OCI-M1 (cell line): ENCODE data around the gene BAZ2A.
"Not testable (repeated sequence)": the region's sequence is repeated elsewhere in the genome, so short reads cannot be mapped to it uniquely, and the experiment has no call there.

Experiments used
- DNase-seq: peaks from one replicate; lab custom pipeline; 2025; lab: John Stamatoyannopoulos, UW

The BAZ2A gene

DNA sequence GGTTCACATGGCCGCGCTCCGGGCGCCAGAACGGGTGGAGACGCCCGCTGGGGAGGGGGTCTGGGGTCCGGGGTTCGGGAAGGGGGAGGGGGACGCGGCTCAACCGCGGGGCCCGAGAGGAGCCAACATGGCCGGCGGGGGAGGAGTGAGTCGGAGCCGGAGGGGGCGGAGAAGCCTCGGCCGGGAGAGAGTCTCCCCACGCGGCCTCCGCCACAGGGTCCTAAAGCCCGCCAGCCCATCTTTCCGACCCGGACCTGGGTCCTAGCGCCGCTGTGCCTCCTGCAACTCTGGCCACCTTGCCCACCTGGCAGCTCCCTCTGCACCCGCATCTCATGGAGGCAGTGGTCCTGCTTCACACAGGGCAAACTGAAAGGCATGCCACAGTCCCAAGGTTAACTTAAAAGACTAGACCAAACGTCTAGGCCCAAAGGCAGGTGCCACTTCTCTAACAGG, at the start of gene BAZ2A:
TSS of gene BAZ2A (minus strand) at position 147 of the 453 bp plus-strand sequence. CDS start 12,796 bp downstream, outside the sequence.
- peak; percentile 91 for DNase-seq

DNA sequence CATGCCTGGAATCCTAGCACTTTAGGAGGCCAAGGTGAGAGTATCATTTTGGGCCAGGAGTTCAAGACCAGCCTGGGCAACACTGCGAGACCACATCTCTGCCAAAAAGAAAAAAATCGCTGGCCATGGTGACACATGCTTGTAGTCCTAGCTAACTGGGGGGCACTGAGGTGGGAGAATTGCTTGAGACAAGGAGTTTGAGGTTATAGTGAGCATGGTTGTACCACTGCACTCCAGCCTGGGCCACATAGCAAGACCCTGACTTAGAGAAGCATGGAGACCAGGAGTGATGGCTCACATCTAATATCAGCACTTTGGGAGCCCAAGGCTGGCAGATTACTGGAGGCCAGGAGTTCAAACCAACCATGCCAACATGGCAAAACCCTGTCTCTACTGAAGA, 48.7 kb upstream of the BAZ2A start:
- DNase-seq: no peak

DNA sequence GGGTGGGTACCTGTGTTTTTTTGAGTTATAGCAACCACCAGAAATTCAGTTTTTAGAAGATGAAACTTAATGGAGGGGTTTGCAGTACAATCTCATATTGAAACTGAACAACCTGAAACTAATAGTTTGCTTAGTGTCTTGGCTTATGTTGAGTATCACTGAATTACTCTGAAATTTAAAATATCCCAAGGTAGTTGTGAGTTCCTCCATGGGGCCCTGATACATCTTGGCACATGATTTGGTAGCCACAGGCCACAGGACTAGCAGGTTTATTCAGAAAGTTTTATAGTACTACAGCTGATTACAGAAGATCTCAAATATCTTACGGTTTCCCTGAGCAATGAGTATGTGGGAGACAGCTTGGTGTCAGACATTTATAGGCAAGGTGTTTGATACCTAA, 47.6 kb upstream of the BAZ2A start:
- DNase-seq: no peak

DNA sequence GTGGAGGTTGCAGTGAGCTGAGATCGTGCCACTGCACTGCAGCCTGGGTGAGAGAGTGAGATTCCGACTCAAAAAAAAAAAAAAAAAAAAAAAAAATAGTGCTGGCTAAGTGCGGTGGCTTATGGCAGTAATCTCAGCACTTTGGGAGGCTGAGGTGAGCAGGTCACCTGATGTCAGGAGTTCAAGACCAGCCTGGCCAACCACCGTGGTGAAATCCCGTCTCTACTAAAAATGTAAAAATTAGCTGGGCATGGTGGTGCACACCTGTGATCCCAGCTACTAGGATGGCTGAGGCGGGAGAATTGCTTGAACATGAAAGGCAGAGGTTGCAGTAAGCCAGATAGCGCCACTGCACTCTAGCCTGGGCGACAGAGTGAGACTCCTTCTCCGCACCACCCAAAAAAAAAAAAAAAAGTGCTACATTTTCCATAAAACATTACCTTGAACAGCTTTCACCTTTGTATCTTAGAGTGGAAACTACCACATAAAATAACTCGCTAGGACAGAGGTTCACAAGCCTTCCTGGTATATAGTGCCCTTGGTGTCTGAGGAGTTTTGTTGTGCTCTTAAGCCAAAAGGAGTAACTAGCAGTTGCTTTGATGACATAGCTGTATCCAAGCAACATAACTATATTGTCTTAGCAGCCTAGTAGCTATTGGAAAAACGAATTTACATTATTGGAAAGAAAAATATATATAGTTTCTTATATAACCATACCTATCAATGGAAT, 46.9 kb upstream of the BAZ2A start:
- no peak for DNase-seq

DNA sequence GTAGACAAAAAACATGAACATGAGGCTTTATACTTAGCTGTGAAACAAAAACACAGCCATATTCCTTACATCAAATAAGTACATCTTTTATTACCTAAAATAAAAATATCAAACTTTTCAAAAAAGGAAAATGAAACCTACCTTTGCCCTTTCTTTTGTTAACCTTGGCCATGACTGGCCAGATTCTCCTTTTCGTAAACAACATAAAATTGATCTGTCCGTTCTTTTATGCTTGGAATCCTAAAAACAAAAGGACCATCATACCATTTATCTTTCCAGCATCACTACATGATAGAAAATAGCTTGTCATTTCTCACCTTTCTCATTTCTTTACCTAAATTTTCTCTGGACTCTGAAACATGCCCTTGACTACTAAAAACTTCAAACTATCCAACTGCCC, 41.5 kb upstream of the BAZ2A start:
- DNase-seq: no peak

DNA sequence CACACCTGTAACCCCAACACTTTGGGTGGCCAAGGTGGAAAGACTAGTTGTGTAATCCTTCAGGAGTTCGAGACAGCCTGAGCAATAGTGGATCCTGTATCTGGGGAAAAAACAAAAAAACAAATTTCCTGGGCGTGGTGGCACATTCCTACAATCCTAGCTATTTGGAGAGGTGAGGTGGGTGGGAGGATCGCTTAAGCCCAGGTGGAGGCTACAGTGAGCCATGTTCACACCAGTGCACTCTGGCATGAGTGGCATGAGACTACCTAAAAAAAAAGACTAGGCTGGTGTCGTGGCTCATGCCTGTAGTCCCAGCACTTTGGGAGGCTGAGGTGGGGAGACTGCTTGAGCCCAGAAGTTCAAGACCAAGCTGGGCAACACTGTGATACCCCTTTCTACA, 40.7 kb upstream of the BAZ2A start:
- no peak for DNase-seq

DNA sequence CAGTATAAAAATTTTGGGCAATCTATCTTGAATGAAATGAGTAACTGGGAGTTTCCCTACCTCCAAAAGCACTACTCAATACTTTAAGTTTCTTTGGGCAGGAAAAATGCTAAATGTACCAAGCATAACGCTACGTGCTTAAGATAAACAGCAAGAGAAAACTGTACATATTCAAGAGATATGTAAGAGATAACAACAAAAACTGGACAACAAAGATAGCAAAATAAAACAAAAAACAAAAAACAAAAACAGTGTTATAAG, 38.0 kb upstream of the BAZ2A start:
- no peak for DNase-seq

DNA sequence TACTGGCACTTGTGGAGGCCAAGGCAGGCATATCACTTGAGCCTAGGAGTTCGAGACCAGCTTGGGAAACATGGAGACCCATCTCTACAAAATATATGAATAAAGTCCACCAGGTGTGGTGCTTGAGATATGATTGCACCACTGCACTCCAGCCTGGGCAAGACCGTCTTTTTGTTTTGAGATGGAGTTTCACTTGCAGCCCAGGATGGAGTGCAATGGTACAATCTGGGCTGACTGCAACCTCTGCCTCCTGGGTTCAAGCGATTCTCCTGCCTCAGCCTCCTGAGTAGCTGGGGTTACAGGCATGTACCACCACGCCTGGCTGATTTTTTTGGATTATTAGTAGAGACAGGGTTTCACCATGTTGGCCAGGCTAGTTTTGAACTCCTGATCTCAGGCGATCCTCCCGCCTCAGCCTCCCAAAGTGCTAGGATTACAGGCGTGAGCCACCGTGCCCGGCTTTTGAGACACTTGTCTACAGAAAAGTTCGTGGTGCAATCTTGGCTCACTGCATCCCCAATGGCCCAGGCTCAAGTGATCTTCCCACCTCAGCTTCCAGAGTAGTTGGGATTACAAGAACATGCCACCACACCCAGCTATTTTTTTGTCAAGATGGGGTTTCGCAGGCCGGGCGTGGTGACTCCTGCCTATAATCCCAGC, 32.0 kb upstream of the BAZ2A start:
- DNase-seq: no peak

DNA sequence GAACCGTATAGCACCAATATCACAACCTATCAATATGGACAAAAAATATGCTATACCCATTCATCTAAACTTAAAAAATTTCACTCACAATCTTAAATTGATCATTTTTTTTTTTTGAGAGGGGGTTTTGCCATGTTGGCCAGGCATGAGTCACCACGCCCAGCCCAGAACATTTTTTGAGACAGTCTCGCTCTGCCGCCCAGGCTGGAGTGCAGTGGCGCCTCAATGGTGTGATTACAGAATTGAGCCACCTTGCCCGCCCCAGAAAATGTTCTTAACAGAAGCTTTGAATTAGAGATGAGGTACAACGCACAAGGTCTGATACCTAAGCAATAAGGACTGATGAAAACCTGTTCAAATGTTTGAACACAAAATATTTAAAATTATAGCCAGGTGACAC, 31.4 kb upstream of the BAZ2A start:
- no peak for DNase-seq

DNA sequence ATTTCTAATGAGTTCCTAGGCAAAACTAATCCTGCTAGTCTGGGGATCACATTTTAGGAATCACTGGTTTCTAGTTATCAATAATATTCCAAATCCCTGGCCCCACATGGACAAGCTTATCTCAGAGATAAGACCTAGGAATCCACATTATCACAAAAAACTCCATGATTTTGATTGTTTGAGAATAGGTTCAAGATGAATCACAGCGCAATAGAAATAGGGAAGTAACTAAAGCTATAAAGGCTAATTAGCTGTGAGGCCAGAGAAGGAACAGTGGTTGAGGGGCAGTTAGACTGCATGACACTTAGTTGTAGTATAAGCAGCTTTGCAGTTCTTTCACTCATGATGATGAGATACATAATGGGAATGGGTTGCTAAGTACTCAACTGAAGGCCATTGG, 28.8 kb upstream of the BAZ2A start:
- peak; percentile 39 for DNase-seq

DNA sequence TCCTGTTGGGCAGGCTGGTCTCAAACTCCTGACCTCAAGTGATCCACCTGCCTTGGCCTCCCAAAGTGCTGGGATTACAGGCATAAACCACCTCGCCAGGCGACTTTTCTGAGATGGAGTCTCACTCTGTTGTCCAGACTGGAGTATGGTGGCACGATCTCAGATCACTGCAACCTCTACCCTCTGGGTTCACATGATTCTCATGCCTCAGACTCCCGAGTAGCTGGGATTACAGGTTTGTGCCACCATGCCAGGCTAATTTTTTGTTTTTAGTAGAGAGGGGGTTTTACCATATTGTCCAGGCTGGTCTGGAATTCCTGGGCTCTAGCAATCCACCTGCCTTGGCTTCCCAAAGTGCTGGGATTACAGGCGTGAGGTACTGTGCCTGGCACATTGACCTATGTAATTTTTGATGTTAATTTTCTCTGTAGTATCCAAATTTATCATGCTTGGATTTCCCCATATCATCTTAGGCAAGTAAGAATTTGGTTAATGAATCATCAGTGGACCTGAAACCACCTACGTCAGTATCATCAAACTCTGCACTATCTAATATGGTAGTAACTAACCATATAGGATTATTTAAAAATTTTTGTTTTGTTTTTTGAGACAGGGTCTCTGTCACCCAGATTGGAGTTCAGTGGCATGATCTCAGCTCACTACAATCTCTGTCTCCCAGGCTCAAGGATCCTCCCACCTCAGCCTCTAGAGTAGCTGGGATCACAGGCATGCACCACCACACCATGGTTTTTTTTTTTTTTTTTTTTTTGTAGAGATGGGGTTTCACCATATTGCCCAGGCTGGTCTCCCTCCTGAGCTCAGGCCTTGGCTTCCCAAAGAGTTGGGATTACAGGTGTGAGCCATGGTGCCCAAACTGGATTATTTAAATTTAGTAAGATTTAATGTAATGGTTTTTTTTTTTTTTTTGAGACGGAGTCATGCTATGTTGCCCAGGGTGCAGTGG, 27.6 kb upstream of the BAZ2A start:
- no peak for DNase-seq

DNA sequence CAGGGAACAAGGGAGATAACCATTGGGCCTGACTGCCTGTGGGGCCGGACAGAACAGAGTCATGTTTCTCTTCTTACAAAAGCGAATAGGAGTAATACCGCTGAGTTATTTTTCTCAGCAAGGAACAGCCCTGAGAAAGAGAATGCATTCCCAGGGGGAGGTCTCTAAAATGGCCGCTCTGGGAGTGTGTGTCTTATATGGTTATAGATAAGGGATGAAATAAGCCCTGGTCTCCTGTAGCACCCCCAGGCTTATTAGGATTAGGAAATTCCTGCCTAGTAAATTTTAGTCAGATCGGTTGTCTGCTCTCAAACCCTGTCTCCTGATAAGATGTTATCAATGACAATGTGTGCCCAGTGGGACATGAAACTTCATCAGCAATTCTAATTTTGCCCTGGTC, 23.7 kb upstream of the BAZ2A start:
- DNase-seq: peak; percentile 30

DNA sequence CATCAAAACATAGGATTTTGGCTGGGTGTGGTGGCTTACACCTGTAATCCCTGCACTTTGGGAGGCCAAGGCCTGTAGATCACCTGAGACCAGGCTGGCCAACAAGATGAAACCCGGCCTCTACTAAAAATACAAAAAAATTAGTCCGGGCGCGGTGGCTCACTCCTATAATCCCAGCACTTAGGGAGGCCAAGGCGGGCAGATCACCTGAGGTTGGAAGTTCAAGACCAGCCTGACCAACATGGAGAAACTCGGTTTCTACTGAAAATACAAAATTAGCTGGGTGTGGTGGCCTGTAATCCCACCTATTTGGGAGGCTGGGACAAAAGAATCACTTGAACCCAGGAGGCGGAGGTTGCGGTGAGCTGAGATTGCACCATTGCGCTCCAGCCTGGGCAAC, 17.9 kb upstream of the BAZ2A start:
- not testable (repeated sequence) for DNase-seq

DNA sequence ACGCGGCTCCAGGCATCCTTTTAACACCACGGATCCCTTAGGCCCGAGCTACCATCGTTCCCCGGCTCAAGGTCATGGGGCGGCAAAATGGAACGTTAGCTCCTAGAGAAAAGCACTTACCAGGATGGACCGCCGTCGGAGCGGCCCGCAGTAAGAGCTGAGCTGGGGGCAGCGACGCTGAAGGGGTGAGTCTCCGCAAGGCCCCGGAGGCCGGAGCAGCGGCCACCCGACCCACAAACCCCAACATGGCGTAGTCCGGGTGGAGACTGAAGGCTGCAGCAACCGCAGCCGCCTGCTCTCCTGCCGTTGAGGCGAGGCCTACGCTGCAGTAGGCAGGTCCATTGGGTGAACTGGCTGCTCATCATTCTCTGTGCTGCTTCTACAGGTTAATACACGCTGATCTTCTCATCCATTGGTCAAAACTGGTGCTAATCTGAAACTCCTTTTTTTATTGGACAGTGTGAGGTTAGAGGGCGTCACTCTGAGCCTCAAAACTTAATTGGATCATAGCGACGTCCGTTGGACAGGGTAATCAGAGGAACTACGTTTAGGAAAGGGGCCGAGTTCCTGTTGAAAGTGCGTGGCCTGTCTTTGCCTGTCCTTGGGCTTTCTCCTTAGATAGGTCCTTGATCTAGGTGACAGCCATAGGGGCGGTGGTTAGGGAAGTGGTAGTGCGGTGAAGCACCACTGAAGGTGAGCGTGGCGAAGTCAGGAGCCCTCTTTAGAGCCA, 15.8 kb upstream of the BAZ2A start, which contains the start of gene ATP5F1B:
TSS of gene ATP5F1B (minus strand) at position 268 of the 730 bp plus-strand sequence. CDS start at position 247, 21 bp downstream.
- peak; percentile 99 for DNase-seq

DNA sequence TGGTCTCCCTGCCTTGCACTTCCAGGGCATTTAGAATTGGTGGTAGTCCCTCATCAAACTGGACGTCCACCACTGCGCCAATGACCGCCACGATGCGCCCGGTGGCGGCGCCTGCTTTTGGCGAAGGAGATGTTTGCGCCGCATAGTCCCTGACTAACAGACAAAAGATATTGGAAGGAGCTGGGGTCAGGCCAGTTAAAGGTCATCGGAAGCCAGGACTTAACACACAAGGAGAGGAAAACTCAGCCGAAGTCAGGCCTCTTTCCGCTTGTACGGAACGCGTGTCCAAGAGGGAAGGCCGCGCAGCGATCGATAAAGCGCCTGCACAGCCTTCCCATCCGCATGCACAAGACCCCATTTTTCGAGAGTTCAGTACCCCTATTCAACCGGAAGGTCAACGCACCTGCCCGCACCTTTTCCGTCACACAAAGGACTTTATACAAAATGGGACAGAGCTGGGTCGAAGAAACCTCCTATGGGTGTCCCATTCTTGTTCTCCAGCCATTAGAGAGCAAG, 15.1 kb upstream of the BAZ2A start:
- DNase-seq: peak; percentile 47

DNA sequence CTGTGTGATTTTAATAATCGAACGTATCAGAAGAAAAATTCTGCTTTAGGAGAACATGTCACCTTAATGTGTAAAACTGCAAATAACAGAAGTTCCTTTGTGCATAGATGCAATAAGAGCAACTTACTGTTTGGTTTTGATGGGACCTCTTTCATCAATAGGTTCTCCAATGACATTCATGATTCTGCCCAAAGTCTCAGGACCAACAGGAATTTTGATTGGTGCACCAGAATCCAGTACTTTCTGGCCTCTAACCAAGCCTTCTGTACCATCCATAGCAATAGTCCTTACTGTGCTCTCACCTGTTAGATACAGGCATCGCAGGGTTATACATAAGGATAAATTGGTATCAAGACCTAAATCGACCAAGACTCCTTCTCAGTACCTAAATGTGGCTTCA, 14.5 kb upstream of the BAZ2A start:
- no peak for DNase-seq

DNA sequence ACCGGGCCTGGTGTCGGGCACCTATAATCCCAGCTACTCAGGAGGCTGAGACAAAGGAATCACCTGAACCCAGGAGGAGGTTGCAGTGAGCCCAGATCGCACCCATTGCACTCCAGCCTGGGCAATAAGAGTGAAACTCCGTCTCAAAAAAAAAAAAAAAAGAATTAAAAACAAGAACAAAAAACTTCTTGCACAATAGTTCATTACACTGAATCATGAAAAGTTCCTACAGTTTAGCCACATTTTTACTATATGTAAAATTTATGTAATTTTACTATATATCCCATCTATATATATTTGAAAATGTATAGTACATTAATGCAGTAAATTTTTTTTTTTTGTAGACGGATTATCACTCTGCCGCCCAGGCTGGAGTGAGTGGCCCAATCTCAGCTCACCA, 11.1 kb upstream of the BAZ2A start:
- no peak for DNase-seq

DNA sequence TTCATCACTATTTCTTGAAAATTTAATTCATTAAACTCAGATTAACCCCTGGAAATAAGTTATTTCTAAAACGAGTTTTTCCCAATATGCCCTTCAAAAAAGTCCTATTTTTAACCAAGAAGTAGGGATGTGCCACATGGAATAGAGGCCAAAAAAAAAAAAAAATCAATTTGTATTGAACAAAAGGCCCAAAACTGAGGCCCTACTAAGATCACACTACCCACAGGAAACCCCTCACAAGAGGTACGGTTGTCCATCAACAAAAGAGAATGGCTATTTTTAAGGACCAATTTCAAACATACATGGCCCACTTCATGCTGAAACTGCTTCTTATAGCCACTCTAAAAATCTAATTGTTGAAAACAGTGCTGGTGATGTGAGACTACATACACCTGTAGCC, 7.5 kb upstream of the BAZ2A start:
- DNase-seq: no peak

DNA sequence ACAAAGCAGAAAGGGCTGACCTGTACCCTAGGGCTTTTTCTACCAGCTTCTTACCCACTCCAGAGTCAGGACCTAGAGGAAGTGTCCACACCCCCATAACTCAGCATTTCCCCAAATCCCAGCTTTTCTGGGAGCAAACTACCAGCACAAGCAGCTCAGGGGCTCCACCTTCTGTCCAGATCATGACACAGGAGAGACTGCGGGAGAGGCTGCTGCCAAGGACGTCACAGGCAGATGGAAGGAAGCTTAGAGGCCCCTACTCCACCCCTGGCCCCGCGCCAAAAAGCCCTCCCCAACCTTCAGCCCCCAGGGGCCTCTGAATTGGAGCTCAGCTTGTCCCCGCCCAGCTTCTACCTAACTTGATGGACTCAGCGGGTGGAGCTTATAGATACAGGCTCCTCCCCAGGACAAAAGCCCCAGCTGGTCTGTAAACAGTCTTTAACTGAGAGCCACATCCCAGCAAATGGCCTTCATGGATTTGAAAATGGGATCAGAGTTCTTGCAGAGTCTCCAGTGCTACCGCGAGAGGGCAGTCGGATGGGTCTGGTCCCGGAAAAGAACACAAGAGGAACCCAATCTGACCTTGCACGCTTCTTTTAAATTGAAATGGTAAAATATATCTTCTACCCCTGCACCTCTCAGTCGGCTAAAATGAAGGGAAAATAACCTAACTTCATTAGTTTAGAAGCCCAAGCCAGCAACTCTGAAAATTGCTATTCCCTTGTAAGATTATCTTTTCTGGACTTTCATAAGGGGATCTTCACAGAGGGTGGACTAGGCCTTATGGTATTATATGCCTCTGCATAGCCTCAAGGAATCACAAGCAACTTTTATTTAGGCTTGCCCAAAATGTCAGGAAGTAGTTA, 6.8 kb upstream of the BAZ2A start:
- peak; percentile 100 for DNase-seq

DNA sequence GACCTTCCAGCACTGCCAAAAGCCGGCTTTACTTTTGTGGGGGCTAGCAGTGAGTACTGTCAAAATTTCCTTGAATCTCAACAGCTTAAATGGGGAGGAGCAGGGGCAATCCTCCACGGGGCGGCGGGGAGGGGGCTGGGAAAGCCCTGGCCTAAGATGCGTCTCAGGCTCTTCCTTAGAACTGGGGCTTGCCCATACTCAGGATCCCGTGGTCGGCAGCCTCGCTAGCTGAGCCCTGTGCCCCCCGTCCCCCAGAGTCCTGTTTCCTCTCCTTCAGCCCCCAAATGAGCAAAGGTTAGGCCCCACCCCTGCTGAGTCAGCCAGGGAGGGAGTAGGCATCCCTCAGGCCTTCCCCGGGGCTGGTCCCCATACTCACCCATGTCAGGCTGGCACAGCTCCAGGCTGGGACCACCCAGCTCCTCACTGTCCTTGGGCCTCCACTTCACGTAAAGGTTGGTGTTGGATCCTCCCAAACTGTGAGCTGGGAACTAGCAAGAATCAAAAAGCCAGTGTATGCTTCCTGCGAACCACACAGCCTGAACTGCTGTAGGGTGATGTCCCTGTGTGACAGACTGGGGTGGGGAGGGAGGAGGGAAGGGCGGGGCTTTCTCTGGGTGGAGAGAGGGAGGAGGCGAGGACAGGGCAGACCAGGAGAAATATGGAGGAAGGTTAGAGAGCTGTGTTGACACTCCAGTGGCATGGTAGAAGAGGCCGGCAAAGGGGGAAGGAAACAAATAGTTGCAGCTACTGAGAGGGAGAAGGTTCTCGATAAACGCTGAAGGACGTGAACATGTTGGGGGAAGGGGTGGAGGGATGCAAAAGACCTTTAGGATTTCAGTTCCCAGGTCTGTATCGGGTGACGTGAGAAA, 5.9 kb upstream of the BAZ2A start:
- DNase-seq: peak; percentile 91
